Ovary (tissue), 3 donors: ENCODE data around the gene SMURF1.

ENCODE experiments used
- POLR2A ChIP-seq: fragments of 450-650 bp; IDR thresholded peaks from one replicate; pipeline ENCODE4 v1.6.1; 2017; ENCODE audit warnings: antibody characterized with exemption, mild to moderate bottlenecking, moderate library complexity
- TF ChIP-seq, protein P1 (sequence below), 3 donors: fragments of 450-650 bp in 2 of 3; fragments of 200-600 bp in 1 of 3; IDR thresholded peaks; one replicate each; pipeline versions ENCODE4 v1.5.1 to v1.8.0; 2016 to 2022; ENCODE audit warnings: antibody characterized with exemption in 3 of 3, mild to moderate bottlenecking in 1 of 3
- donor health status: DM: no; HTN: no; CAD: no.

DNA sequence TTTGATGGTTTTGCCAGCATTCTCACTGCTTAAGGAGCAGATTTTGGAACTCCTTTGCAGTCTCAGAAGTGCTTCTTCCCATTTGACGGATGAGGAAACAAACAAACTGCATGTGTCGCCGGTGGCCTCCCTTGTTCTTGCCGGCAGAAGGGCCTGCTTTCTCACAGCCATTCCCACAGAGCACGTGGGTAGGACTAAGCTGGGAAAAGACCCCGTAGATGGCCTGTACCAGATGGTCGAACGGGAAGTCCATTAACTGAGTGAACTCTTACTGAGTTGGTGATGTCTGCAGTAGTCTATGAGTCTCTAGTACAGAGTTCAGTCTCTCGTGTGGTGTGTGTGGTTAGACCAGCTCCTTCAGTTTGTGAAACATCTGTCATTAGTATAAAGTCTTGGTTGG lies 133.6 kb downstream of the SMURF1 start:
- no peak for TF ChIP-seq POLR2A
- TF ChIP-seq, protein P1, sequence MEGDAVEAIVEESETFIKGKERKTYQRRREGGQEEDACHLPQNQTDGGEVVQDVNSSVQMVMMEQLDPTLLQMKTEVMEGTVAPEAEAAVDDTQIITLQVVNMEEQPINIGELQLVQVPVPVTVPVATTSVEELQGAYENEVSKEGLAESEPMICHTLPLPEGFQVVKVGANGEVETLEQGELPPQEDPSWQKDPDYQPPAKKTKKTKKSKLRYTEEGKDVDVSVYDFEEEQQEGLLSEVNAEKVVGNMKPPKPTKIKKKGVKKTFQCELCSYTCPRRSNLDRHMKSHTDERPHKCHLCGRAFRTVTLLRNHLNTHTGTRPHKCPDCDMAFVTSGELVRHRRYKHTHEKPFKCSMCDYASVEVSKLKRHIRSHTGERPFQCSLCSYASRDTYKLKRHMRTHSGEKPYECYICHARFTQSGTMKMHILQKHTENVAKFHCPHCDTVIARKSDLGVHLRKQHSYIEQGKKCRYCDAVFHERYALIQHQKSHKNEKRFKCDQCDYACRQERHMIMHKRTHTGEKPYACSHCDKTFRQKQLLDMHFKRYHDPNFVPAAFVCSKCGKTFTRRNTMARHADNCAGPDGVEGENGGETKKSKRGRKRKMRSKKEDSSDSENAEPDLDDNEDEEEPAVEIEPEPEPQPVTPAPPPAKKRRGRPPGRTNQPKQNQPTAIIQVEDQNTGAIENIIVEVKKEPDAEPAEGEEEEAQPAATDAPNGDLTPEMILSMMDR (IDR thresholded peaks at IDR 0.05), result no peak
